HG03520 (cell line): ENCODE results near the gene ARHGEF28.

ENCODE experiments used
- ATAC-seq: cut with Tn5 transposase; IDR thresholded peaks from one replicate; pipeline ENCODE4 v1.9.1; 2021; ENCODE audit warnings: mild to moderate bottlenecking, moderate library complexity; ENCODE audit not compliant: unreplicated experiment

ARHGEF28 gene

GRCh38 chr5:73625944-73626811, at the start of gene ARHGEF28:
TSS of gene ARHGEF28 (plus strand) at chr5:73626196. CDS start at chr5:73684852, 58,656 bp downstream.
- no peak for ATAC-seq

- ATAC-seq: no peak
Measured at GRCh38 chr5:73582285-73583145, 43.5 kb upstream of the ARHGEF28 start.

- no peak for ATAC-seq
Measured at GRCh38 chr5:73587923-73588322, 38.1 kb upstream of the ARHGEF28 start.

GRCh38 chr5:73591102-73591695, 34.8 kb upstream of the ARHGEF28 start:
- no peak for ATAC-seq

- ATAC-seq: no peak
Measured at GRCh38 chr5:73591698-73592501, 34.1 kb upstream of the ARHGEF28 start.

GRCh38 chr5:73592551-73592950, 33.4 kb upstream of the ARHGEF28 start:
- ATAC-seq: no peak

- no peak for ATAC-seq
Measured at GRCh38 chr5:73596705-73597328, 29.2 kb upstream of the ARHGEF28 start.

GRCh38 chr5:73599380-73599779, 26.6 kb upstream of the ARHGEF28 start:
- no peak for ATAC-seq

- no peak for ATAC-seq
Measured at GRCh38 chr5:73603998-73604397, 22.0 kb upstream of the ARHGEF28 start.

- no peak for ATAC-seq
Measured at GRCh38 chr5:73605223-73606087, 20.5 kb upstream of the ARHGEF28 start.

GRCh38 chr5:73606206-73606753, 19.7 kb upstream of the ARHGEF28 start:
- ATAC-seq: no peak

- ATAC-seq: no peak
Measured at GRCh38 chr5:73607228-73607627, 18.8 kb upstream of the ARHGEF28 start.

- ATAC-seq: no peak
Measured at GRCh38 chr5:73612799-73613198, 13.2 kb upstream of the ARHGEF28 start.

GRCh38 chr5:73615085-73615484, 10.9 kb upstream of the ARHGEF28 start:
- no peak for ATAC-seq

- no peak for ATAC-seq
Measured at GRCh38 chr5:73615947-73616346, 10.0 kb upstream of the ARHGEF28 start.

GRCh38 chr5:73617510-73618279, 8.3 kb upstream of the ARHGEF28 start:
- no peak for ATAC-seq

- ATAC-seq: no peak
Measured at GRCh38 chr5:73619606-73620333, 6.2 kb upstream of the ARHGEF28 start.

- ATAC-seq: no peak
Measured at GRCh38 chr5:73620334-73620687, 5.7 kb upstream of the ARHGEF28 start.
